Activated B cell treated with CpG ODN at 0.5 μM for 24 hours (primary cell): ENCODE results near the gene SECISBP2. TPM values are rescaled to one million over a fixed set of nuclear protein-coding genes. Genes with fewer than 3 reads are reported as not detected.

Experiments used
- ATAC-seq: fragments of 200-7000 bp; cut with Tn5 transposase; one replicate; pipeline ENCODE4 v1.10.0; 2021; ENCODE audit warnings: low read depth, mild to moderate bottlenecking, moderate library complexity
- CTCF ChIA-PET: fragments of 350-600 bp; sonication (Branson Sonifier 250); formaldehyde crosslinking; loops from one replicate; lab custom pipeline; 2021; ENCODE audit warnings: antibody characterized with exemption; lab: Charles Lee
- POLR2A ChIA-PET: fragments of 350-600 bp; sonication (Branson Sonifier 250); formaldehyde crosslinking; loops from one replicate; lab custom pipeline; 2021; ENCODE audit warnings: antibody characterized with exemption; lab: Charles Lee
- DNase-seq: peaks from one replicate; pipeline ENCODE4 v3.0.0; 2022
- H3K27ac Mint-ChIP-seq: one replicate; pipeline ENCODE4 v1.8.0; 2020; ENCODE audit warnings: mixed read lengths
- H3K27me3 Mint-ChIP-seq: one replicate; pipeline ENCODE4 v1.8.0; 2021; ENCODE audit warnings: mixed read lengths
- H3K36me3 Mint-ChIP-seq: one replicate; pipeline ENCODE4 v1.8.0; 2021; ENCODE audit warnings: low read depth, mixed read lengths
- H3K4me1 Mint-ChIP-seq: one replicate; pipeline ENCODE4 v1.8.0; 2021; ENCODE audit warnings: mixed read lengths
- H3K4me3 Mint-ChIP-seq: one replicate; pipeline ENCODE4 v1.8.0; 2020; ENCODE audit warnings: mild to moderate bottlenecking, mixed read lengths
- H3K9me3 Mint-ChIP-seq: one replicate; pipeline ENCODE4 v1.8.0; 2020; ENCODE audit warnings: mixed read lengths
- intact Hi-C: fragments of 100-400 bp; cut with micrococcal nuclease; formaldehyde crosslinking; loops from one replicate; pipeline ENCODE4 v1.15.1; 2024
- total RNA-seq: library from RNA; stranded (reverse); gene quantifications from 2 replicates; pipeline ENCODE4 v1.2.3, GENCODE V29; 2022
- TF ChIP-seq, protein P1 (sequence below): fragments of 200-600 bp; IDR thresholded peaks from one replicate; pipeline ENCODE4 v1.8.0; 2022; ENCODE audit warnings: antibody characterized with exemption, mild to moderate bottlenecking

Gene SECISBP2
- total RNA-seq, 1 donor from 2014 or later, result 97.1 TPM

DNA sequence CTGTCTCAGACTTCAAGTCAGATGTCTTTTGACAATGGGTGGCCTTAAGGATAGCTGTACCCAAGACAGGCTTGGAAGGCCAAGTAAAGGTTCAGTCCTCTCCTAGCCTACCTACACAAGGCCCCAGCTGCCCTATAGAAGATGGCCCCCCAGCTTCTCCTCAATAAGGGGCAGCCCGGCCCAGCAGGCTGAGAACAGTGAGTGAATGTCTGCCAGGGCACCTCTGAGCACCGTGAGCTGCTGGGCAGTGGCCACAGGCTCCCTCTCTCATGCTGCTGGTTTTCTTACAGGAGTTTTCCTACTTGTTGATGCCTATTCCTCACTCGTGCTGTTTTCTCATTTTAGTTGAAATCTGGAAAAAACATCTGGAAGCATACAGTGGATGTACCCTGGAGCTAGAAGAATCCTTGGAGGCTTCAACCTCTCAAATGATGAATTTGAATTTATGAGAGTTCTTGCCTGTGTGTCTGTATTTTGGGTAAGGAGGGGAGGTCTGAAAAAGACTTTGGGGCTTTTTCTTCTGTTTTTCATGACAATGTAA is 40.1 kb downstream of the SECISBP2 start:
- Mint-ChIP-seq H3K4me3 (no peak overlapping the region), H3K36me3 (peaks cover 90% of the 10 kb centered on the region), H3K4me1 (no peaks in the 10 kb centered on the region), H3K27ac (no peak overlapping the region), H3K9me3 (no peaks in the 10 kb centered on the region), H3K27me3 (no peaks in the 10 kb centered on the region)
- intact Hi-C loops, result no loop called here
- no peak for ATAC-seq
- TF ChIP-seq, protein P1, sequence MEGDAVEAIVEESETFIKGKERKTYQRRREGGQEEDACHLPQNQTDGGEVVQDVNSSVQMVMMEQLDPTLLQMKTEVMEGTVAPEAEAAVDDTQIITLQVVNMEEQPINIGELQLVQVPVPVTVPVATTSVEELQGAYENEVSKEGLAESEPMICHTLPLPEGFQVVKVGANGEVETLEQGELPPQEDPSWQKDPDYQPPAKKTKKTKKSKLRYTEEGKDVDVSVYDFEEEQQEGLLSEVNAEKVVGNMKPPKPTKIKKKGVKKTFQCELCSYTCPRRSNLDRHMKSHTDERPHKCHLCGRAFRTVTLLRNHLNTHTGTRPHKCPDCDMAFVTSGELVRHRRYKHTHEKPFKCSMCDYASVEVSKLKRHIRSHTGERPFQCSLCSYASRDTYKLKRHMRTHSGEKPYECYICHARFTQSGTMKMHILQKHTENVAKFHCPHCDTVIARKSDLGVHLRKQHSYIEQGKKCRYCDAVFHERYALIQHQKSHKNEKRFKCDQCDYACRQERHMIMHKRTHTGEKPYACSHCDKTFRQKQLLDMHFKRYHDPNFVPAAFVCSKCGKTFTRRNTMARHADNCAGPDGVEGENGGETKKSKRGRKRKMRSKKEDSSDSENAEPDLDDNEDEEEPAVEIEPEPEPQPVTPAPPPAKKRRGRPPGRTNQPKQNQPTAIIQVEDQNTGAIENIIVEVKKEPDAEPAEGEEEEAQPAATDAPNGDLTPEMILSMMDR, result no peak
- CTCF ChIA-PET, result interaction anchor here (1.2 kb wide), 1 partner anchor 190 kb away, joined by 6 read pairs; no protein-coding TSS in a partner anchor
- DNase-seq, result no peak
- POLR2A ChIA-PET, result no interaction called here

GRCh38 chr9:89358985-89359384 is 40.7 kb downstream of the SECISBP2 start:
- H3K36me3 Mint-ChIP-seq, result peaks cover 85% of the 10 kb centered on the region
- POLR2A ChIA-PET, result no interaction called here
- TF ChIP-seq, protein P1, result no peak
- ATAC-seq, result no peak
- no peak for DNase-seq
- H3K27ac Mint-ChIP-seq, result no peak overlapping the region
- no peaks in the 10 kb centered on the region for H3K4me1 Mint-ChIP-seq
- no peaks in the 10 kb centered on the region for H3K9me3 Mint-ChIP-seq
- intact Hi-C loops, result no loop called here
- H3K4me3 Mint-ChIP-seq, result no peak overlapping the region
- CTCF ChIA-PET, result no interaction called here
- no peaks in the 10 kb centered on the region for H3K27me3 Mint-ChIP-seq

DNA sequence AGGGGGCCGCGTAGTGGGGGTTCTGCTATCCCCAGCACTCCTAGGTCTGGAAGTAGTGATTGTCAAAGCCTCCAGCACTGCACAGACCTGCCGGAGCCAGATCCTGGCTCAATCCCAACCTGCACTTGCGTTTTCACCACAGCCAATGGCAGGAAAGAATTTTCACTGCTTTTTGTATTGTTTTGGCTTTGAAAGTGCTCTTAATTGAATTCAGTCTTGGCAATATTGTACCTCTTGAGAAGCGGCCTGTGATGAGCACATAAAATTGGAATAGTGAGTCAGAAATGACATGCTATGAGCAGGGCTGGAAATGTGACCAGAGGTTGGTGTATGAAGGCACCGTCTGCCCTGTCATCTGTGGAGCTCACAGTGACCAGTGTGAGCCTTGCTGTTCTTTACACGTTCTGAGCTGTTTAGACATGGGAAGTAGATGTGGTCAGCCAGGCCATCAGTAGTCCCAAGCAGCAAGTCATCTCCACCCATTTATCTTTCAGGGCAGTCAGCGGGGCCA is 41.5 kb downstream of the SECISBP2 start:
- POLR2A ChIA-PET, result no interaction called here
- no peak for ATAC-seq
- peak overlapping the region; percentile 16 for H3K27ac Mint-ChIP-seq

GRCh38 chr9:89360465-89360864 is 42.2 kb downstream of the SECISBP2 start:
- ATAC-seq, result no peak
- CTCF ChIA-PET, result interaction anchor here (2.4 kb wide), 1 partner anchor 188 kb away, joined by 8 read pairs; no protein-coding TSS in a partner anchor
- H3K36me3 Mint-ChIP-seq, result peaks cover 70% of the 10 kb centered on the region
- DNase-seq, result no peak
- POLR2A ChIA-PET, result no interaction called here
- no peak overlapping the region for H3K27ac Mint-ChIP-seq
- H3K9me3 Mint-ChIP-seq, result no peaks in the 10 kb centered on the region
- H3K27me3 Mint-ChIP-seq, result no peaks in the 10 kb centered on the region
- intact Hi-C loops, result no loop called here
- no peaks in the 10 kb centered on the region for H3K4me1 Mint-ChIP-seq
- TF ChIP-seq, protein P1, result no peak
- H3K4me3 Mint-ChIP-seq, result no peak overlapping the region

More for the DNA sequence above, 41.5 kb downstream of the SECISBP2 start:
- Mint-ChIP-seq H3K9me3 (no peaks in the 10 kb centered on the region), H3K36me3 (peaks cover 76% of the 10 kb centered on the region), H3K4me1 (no peaks in the 10 kb centered on the region), H3K4me3 (no peak overlapping the region), H3K27me3 (no peaks in the 10 kb centered on the region)
- CTCF ChIA-PET, result no interaction called here
- TF ChIP-seq, protein P1, result no peak
- DNase-seq, result no peak
- intact Hi-C loops, result no loop called here

DNA sequence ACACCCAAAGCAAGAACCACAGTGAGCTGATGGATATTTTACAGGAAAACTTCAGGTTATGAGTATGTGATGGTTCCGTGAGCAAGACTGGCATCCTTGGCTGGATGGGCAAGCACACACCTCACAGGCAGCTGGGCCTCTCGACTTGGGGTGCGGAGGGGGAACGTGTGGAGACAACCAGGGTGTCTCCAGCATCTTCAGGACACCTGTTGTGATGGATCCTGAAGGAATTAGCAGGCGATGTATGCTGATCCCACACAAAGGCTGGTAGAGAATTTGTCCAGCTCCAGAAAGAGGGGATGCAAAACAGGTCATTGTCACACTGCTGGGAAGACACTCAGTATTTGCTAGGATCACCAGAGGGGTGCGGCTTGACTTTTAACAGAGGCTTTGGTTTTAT is 42.7 kb downstream of the SECISBP2 start:
- no peak for ATAC-seq
- Mint-ChIP-seq H3K36me3 (peaks cover 64% of the 10 kb centered on the region), H3K27ac (no peak overlapping the region), H3K9me3 (no peaks in the 10 kb centered on the region), H3K4me1 (no peaks in the 10 kb centered on the region), H3K4me3 (no peak overlapping the region), H3K27me3 (no peaks in the 10 kb centered on the region)
- POLR2A ChIA-PET, result interaction anchor here (0.7 kb wide), 1 partner anchor 43 kb away, joined by 3 read pairs; the partner anchor contains the start of gene SECISBP2
- CTCF ChIA-PET, result interaction anchor here (2.4 kb wide), 1 partner anchor 188 kb away, joined by 8 read pairs; no protein-coding TSS in a partner anchor
- TF ChIP-seq, protein P1, result no peak
- intact Hi-C loops, result no loop called here
- no peak for DNase-seq
